IPS-15b (cell line): Measurements from ENCODE around the gene PABPN1L.

Source experiments
- H3K27me3 ChIP-seq: one replicate; pipeline ENCODE4 v1.6.1; 2013; ENCODE audit warnings: low read length; ENCODE audit not compliant: control insufficient read depth, insufficient read depth
- H3K36me3 ChIP-seq: one replicate; pipeline ENCODE4 v1.6.1; 2013; ENCODE audit warnings: low read length; ENCODE audit not compliant: control insufficient read depth, insufficient read depth
- H3K4me1 ChIP-seq: one replicate; pipeline ENCODE4 v1.6.1; 2013; ENCODE audit warnings: mild to moderate bottlenecking, low read length; ENCODE audit not compliant: control insufficient read depth, insufficient read depth
- H3K4me3 ChIP-seq: one replicate; pipeline ENCODE4 v1.5.1; 2013; ENCODE audit warnings: low read depth, low read length
- H3K9ac ChIP-seq: one replicate; pipeline ENCODE4 v1.6.1; 2013; ENCODE audit warnings: low read depth, mild to moderate bottlenecking, low read length
- H3K9me3 ChIP-seq: one replicate; pipeline ENCODE4 v1.6.1; 2013; ENCODE audit warnings: mild to moderate bottlenecking, low read length; ENCODE audit not compliant: control insufficient read depth, insufficient read depth

Gene PABPN1L

DNA sequence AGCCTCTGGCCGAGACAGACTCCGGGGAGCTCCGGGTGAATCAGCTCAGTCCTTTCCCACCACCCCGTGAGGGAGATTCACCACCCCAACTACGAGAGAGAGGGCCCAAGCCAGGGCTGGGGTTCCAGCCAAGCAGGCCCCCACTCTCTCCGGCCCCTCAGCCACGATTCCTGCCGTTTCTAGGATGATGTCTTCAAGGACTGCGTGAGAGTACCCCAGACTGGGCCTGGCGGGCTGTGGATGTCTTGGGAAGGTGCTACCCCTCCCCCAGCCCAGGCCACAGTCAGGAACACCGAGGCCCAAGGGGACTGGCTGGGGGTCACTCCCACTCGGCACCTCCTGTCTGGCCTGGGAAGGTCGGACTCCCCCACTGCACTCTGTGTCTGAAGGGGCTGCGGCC lies 21.6 kb upstream of the PABPN1L start:
- H3K9ac ChIP-seq: no peak overlapping the region
- no peak overlapping the region for H3K4me3 ChIP-seq
- no peaks in the 10 kb centered on the region for H3K4me1 ChIP-seq
- H3K36me3 ChIP-seq: no peaks in the 10 kb centered on the region
- H3K27me3 ChIP-seq: no peaks in the 10 kb centered on the region
- no peaks in the 10 kb centered on the region for H3K9me3 ChIP-seq

DNA sequence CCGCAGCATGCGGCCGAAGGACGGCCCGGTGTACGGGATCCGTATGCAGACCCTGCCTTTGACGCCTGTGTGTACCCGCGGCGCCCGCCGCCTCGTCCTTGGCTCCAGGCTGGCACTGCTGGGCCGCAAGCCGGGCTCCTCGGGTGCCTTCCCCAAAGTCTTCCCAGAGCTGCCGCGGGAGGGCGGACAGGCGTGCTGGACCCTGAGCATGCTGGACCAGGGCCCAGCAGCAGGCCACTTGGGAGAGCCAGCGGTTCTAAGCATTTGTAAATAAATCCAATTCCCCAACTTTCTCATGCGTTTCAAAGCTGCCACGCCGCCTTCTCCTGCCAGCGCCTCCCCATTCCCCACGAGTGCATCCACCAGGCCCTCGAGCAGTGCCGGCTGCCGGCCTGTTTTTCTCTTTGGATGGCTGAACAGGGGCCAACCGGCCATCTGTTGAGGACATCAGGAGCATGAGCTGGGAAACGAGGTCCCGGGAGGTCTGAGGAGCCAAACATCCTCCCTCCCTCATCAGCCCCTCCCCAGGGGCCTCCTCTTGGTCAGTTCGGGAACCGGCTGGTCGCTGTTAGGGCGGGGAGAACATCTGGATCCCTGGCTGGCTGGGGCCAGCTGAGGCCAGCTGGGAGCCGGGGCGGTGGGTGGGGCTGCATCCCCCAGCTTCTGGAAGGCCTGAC lies 20.5 kb upstream of the PABPN1L start:
- no peak overlapping the region for H3K9ac ChIP-seq
- no peaks in the 10 kb centered on the region for H3K27me3 ChIP-seq
- no peaks in the 10 kb centered on the region for H3K36me3 ChIP-seq
- no peak overlapping the region for H3K4me3 ChIP-seq
- no peaks in the 10 kb centered on the region for H3K4me1 ChIP-seq
- no peaks in the 10 kb centered on the region for H3K9me3 ChIP-seq

DNA sequence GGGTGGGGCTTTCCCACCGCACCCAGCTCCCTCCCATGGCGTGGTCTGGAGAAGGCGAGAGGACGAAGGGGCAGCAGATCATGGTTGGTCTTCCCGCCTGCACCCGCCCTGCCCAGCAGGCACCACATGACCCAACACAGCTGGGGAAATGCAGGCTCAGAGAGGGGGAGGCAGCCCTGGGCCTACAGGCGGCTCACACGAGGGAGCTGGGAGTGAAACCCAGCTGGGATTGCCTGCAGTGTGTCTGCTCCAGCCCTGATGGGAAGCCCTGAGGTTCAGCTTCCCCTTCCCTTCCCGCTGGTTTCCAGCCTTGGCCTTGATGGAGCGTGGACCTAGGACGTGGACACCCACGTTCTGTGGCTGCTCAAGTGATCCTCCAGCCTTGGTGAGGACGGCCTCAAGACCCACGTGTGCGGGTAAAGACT lies 20.0 kb upstream of the PABPN1L start:
- H3K9ac ChIP-seq: no peak overlapping the region
- no peak overlapping the region for H3K4me3 ChIP-seq
- no peaks in the 10 kb centered on the region for H3K27me3 ChIP-seq
- H3K9me3 ChIP-seq: no peaks in the 10 kb centered on the region
- H3K4me1 ChIP-seq: no peaks in the 10 kb centered on the region
- H3K36me3 ChIP-seq: no peaks in the 10 kb centered on the region

- Histone ChIP-seq H3K4me3 (no peak overlapping the region), H3K4me1 (no peaks in the 10 kb centered on the region), H3K27me3 (no peaks in the 10 kb centered on the region), H3K9me3 (no peaks in the 10 kb centered on the region), H3K9ac (no peak overlapping the region), H3K36me3 (no peaks in the 10 kb centered on the region)
These were observed 19.3 kb upstream of the PABPN1L start for GRCh38 chr16:88885693-88886280.

GRCh38 chr16:88884569-88885271 lies 18.3 kb upstream of the PABPN1L start:
- H3K4me3 ChIP-seq: no peak overlapping the region
- no peaks in the 10 kb centered on the region for H3K4me1 ChIP-seq
- H3K27me3 ChIP-seq: no peaks in the 10 kb centered on the region
- no peak overlapping the region for H3K9ac ChIP-seq
- H3K9me3 ChIP-seq: no peaks in the 10 kb centered on the region
- no peaks in the 10 kb centered on the region for H3K36me3 ChIP-seq

GRCh38 chr16:88883946-88884345 lies 17.5 kb upstream of the PABPN1L start:
- Histone ChIP-seq H3K4me3 (no peak overlapping the region), H3K4me1 (no peaks in the 10 kb centered on the region), H3K9me3 (no peaks in the 10 kb centered on the region), H3K9ac (no peak overlapping the region), H3K27me3 (no peaks in the 10 kb centered on the region), H3K36me3 (no peaks in the 10 kb centered on the region)

DNA sequence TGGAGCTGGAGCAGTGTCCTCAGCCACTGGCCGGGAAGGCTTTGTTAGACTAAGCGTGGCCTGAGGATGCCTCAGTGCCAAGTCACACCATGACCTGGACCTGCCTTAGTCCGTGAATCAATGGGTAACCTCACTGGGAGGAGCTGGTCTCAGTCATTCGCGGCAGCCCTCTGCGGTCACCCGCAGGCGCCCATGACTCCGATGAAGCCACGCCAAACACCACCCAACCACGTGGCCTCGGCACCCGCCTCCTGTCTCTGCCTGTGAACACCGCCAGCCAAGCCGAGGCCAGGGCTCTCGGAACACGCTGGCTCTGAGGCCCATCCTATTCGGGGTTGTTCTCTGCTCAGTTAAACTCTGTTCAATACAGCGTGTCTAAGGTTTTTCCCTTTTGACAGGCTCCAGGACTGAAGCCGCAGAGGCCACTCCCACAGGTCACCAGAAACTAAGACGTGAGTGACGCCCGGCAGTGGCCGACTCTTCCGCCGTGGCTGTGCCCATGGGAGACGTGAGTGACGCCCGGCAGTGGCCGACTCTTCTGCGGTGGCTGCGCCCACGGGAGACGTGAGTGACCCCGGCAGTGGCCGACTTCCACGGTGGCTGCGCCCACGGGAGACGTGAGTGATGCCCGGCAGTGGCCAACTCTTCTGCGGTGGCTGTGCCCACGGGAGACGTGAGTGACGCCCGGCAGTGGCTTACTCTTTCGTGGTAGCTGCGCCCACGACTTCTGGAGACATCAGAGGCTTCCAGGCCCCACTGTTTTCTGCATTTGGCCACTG lies 16.8 kb upstream of the PABPN1L start:
- H3K27me3 ChIP-seq: no peaks in the 10 kb centered on the region
- no peak overlapping the region for H3K4me3 ChIP-seq
- no peak overlapping the region for H3K9ac ChIP-seq
- no peaks in the 10 kb centered on the region for H3K9me3 ChIP-seq
- no peaks in the 10 kb centered on the region for H3K4me1 ChIP-seq
- H3K36me3 ChIP-seq: no peaks in the 10 kb centered on the region

GRCh38 chr16:88882358-88883030 lies 16.0 kb upstream of the PABPN1L start:
- no peaks in the 10 kb centered on the region for H3K27me3 ChIP-seq
- H3K9ac ChIP-seq: no peak overlapping the region
- no peaks in the 10 kb centered on the region for H3K36me3 ChIP-seq
- no peak overlapping the region for H3K4me3 ChIP-seq
- no peaks in the 10 kb centered on the region for H3K4me1 ChIP-seq
- no peaks in the 10 kb centered on the region for H3K9me3 ChIP-seq

GRCh38 chr16:88881675-88882357 lies 15.4 kb upstream of the PABPN1L start:
- no peaks in the 10 kb centered on the region for H3K27me3 ChIP-seq
- no peaks in the 10 kb centered on the region for H3K4me1 ChIP-seq
- H3K36me3 ChIP-seq: no peaks in the 10 kb centered on the region

GRCh38 chr16:88881007-88881615 lies 14.7 kb upstream of the PABPN1L start:
- Histone ChIP-seq H3K4me1 (no peaks in the 10 kb centered on the region), H3K9me3 (no peaks in the 10 kb centered on the region), H3K4me3 (no peak overlapping the region), H3K27me3 (no peaks in the 10 kb centered on the region), H3K36me3 (no peaks in the 10 kb centered on the region), H3K9ac (no peak overlapping the region)

More at GRCh38 chr16:88881675-88882357, 15.4 kb upstream of the PABPN1L start:
- no peak overlapping the region for H3K4me3 ChIP-seq
- no peaks in the 10 kb centered on the region for H3K9me3 ChIP-seq
- H3K9ac ChIP-seq: no peak overlapping the region
